Colon (tissue), 2 donors: ENCODE measurements around the gene SLC17A2.

Experiments used
- FAIRE-seq: peaks from 2 replicates; lab custom pipeline; 2012; peaks lifted over from hg19 to GRCh38; lab: Jason Lieb, UNC
- donor health status: control.
- donor health status: control.

Gene SLC17A2

GRCh38 chr6:25919657-25920056 lies 10.8 kb downstream of the SLC17A2 start:
- FAIRE-seq = no peak

- no peak for FAIRE-seq
Observed at GRCh38 chr6:25918083-25918683, 12.3 kb downstream of the SLC17A2 start.

- no peak for FAIRE-seq
Observed at GRCh38 chr6:25916789-25917490, 13.6 kb downstream of the SLC17A2 start.

GRCh38 chr6:25916330-25916729 lies 14.2 kb downstream of the SLC17A2 start:
- FAIRE-seq = no peak

- FAIRE-seq = no peak
Observed at GRCh38 chr6:25913741-25914140, 16.8 kb downstream of the SLC17A2 start.

GRCh38 chr6:25911351-25911750 lies 19.1 kb downstream of the SLC17A2 start:
- FAIRE-seq = no peak

- FAIRE-seq = no peak
Observed at GRCh38 chr6:25907475-25908014, 22.9 kb downstream of the SLC17A2 start.

GRCh38 chr6:25903467-25904099 lies 26.9 kb downstream of the SLC17A2 start:
- no peak for FAIRE-seq

- FAIRE-seq = peak; percentile 53
Observed at GRCh38 chr6:25902071-25902470, 28.4 kb downstream of the SLC17A2 start.

- no peak for FAIRE-seq
Observed at GRCh38 chr6:25900843-25901242, 29.6 kb downstream of the SLC17A2 start.

GRCh38 chr6:25899580-25900408 lies 30.7 kb downstream of the SLC17A2 start:
- no peak for FAIRE-seq

- FAIRE-seq = no peak
Observed at GRCh38 chr6:25899123-25899522, 31.4 kb downstream of the SLC17A2 start.

- no peak for FAIRE-seq
Observed at GRCh38 chr6:25898289-25898977, 32.1 kb downstream of the SLC17A2 start.

- no peak for FAIRE-seq
Observed at GRCh38 chr6:25896252-25896651, 34.2 kb downstream of the SLC17A2 start.

- FAIRE-seq = no peak
Observed at GRCh38 chr6:25895771-25896170, 34.7 kb downstream of the SLC17A2 start.

- no peak for FAIRE-seq
Observed at GRCh38 chr6:25893778-25894177, 36.7 kb downstream of the SLC17A2 start.

- FAIRE-seq = no peak
Observed at GRCh38 chr6:25892877-25893276, 37.6 kb downstream of the SLC17A2 start.

GRCh38 chr6:25889877-25890853 lies 40.3 kb downstream of the SLC17A2 start:
- FAIRE-seq = no peak

- no peak for FAIRE-seq
Observed at GRCh38 chr6:25888626-25889025, 41.9 kb downstream of the SLC17A2 start.

GRCh38 chr6:25886066-25886465 lies 44.4 kb downstream of the SLC17A2 start:
- no peak for FAIRE-seq

- FAIRE-seq = no peak
Observed at GRCh38 chr6:25883991-25884390, 46.5 kb downstream of the SLC17A2 start.
